HCT116 (cell line): ENCODE results near the gene C1QL4.
"Not testable (repeated sequence)": the region's sequence is repeated elsewhere in the genome, so short reads cannot be mapped to it uniquely, and the experiment has no call there.

Experiments
- POLR2A ChIP-seq: IDR thresholded peaks from 2 replicates; pipeline ENCODE4 v1.7.0; 2011; ENCODE audit warnings: borderline replicate concordance; ENCODE audit not compliant: insufficient read depth, insufficient read length; ENCODE audit errors: extremely low read depth
- SP1 ChIP-seq: IDR thresholded peaks from 2 replicates; pipeline ENCODE4 v1.6.1; 2012; ENCODE audit warnings: low read depth
- TF ChIP-seq, protein P1 (sequence below), 3 experiments: fragments of 200-600 bp in 1 of 3; sonication (generic) in 1 of 3; IDR thresholded peaks in 2 of 3; conservative IDR thresholded peaks in 1 of 3; 2 replicates each; pipeline ENCODE4 v1.5.1; 2012 to 2017; ENCODE audit warnings: low read depth in 2 of 3, low read length in 2 of 3, antibody characterized with exemption in 1 of 3, borderline replicate concordance in 1 of 3, control low read depth in 1 of 3, mild to moderate bottlenecking in 1 of 3, mixed read lengths in 1 of 3, mixed run types in 1 of 3, moderate library complexity in 1 of 3; ENCODE audit not compliant: insufficient read depth in 1 of 3

GRCh38 chr12:49282740-49283375 is 54.1 kb downstream of the C1QL4 start:
- TF ChIP-seq, protein P1, sequence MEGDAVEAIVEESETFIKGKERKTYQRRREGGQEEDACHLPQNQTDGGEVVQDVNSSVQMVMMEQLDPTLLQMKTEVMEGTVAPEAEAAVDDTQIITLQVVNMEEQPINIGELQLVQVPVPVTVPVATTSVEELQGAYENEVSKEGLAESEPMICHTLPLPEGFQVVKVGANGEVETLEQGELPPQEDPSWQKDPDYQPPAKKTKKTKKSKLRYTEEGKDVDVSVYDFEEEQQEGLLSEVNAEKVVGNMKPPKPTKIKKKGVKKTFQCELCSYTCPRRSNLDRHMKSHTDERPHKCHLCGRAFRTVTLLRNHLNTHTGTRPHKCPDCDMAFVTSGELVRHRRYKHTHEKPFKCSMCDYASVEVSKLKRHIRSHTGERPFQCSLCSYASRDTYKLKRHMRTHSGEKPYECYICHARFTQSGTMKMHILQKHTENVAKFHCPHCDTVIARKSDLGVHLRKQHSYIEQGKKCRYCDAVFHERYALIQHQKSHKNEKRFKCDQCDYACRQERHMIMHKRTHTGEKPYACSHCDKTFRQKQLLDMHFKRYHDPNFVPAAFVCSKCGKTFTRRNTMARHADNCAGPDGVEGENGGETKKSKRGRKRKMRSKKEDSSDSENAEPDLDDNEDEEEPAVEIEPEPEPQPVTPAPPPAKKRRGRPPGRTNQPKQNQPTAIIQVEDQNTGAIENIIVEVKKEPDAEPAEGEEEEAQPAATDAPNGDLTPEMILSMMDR (IDR thresholded peaks at IDR 0.05 in 2 of 3, conservative IDR thresholded peaks at IDR 0.05 in 1 of 3; ENCODE audit: borderline replicate concordance in 1 of 3, insufficient read depth in 1 of 3, low read depth in 2 of 3, low read length in 2 of 3), result not testable (repeated sequence)
- not testable (repeated sequence) for TF ChIP-seq SP1, POLR2A
